HTR-8/SVneo (cell line): Measurements from ENCODE around the gene TMEM178B.

Experiments used
- DNase-seq: peaks from one replicate; pipeline ENCODE4 v3.0.0; 2011; ENCODE audit warnings: low spot score, mixed read lengths; ENCODE audit not compliant: insufficient read length
- FAIRE-seq: peaks from 2 replicates; lab custom pipeline; 2011; peaks lifted over from hg19 to GRCh38; lab: Jason Lieb, UNC

TMEM178B gene

DNA sequence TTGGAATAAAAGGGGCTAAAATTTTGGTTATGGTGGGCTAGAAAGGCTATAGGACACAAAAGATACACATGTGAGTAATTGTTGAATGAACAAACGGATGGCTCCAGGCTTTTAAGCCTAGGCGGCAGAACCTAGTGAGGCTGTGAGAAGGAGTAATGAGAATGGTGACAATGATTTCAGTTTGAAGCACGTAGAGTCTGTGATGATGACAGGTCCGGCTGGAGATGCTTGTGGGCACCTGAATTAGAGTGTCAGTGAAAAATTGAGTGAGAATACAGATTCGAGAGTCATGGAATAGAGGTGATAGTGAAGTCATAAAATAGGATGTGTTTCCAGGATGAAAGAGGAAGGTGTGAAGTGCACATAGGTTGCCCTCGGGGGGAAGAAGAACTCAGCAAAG is 170.6 kb downstream of the TMEM178B start:
- FAIRE-seq (no peak), DNase-seq (no peak)

DNA sequence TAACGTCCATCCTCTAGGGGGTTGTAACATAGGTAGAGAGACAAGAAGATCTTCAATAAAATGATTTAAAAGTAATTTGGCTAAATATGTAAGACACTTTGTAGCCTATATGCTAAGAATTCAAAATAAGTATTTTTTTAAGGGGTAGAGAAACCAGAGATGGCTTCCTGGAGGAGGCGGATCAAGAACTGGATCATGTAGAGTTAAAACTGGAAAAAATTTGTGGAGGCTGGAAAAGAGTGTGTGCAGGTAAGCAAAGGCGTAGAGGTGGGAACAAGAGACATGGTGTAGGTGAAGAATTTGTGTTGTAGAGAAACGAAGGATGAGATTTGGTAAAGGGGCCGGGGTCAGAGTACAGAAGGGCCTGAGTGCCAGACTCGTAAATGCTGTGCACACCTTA is 172.6 kb downstream of the TMEM178B start:
- DNase-seq (no peak), FAIRE-seq (no peak)

DNA sequence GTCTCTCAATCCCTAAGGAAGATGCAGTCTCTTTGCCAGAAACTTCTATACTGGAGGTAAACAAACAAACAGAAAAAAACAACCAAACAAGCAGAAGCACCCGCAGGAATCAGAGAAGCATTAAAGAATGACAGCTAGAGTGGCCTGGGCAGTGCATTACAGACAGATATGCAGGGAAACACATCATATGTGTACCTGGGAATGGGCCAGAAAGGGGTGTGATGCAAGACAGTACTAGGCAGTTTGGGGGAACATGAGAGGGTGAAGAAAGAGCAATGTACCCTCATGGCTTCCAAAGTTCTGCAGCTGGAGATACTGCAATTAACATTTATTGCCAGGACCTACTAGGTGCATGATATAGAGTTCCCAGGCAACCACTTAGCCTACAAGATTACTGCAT is 177.3 kb downstream of the TMEM178B start:
- FAIRE-seq: no peak
- DNase-seq: no peak

DNA sequence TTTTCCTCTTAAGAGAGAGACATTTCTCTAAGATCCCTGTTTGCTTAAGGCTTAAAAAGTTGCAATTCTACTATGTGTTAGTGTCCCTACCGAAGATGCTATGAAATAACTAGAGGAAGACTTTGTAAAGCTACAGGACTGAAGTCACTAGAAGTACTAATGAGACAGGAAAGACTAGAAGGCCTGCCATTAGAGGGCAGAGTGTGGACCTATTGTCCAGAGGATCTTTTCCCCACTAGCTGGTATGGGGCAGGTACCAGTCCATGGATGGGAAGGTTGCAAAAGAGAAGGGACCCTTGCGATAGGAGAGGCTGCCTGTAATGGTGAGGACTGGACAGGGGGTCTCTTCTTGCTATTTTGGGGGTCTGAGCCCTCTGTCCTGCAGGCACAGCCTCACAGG is 178.1 kb downstream of the TMEM178B start:
- FAIRE-seq (no peak), DNase-seq (no peak)

DNA sequence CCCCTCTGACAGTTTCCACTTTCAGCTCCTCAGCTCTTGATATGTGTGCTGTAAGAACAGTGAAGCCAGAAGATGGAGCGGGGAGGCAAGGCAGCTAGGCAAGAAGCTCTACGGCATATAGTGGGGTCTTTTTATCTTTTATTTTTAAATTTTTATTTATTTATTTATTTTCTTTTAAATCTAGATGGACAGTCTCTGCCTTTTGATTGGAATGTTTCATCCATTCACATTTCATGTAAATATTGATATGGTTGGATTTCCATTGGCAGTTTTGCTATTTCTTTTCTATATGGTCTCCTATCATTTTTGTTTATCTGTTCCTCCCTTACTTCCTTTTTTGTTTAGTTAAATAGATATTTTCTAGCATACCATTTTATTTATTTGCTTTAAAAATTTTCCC is 183.7 kb downstream of the TMEM178B start:
- no peak for DNase-seq
- no peak for FAIRE-seq

DNA sequence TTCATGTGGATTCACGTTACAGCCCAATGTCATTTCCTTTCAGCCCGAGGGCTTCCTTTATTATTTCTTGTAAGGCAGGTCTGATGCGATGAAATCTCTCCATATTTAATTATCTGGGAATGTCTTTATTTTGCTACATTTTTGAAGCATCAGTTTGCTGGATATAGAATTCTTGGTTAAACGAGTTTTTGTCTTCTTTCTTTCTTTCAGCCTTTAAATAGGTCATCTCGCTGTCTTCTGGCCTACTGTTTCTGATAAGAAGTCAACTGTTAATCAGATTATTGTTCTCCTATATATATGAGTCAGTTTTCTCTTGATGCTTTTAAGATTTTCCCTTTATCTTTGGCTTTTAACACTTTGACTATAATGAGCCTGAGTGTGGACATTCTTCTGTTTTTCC is 184.7 kb downstream of the TMEM178B start:
- DNase-seq: no peak

DNA sequence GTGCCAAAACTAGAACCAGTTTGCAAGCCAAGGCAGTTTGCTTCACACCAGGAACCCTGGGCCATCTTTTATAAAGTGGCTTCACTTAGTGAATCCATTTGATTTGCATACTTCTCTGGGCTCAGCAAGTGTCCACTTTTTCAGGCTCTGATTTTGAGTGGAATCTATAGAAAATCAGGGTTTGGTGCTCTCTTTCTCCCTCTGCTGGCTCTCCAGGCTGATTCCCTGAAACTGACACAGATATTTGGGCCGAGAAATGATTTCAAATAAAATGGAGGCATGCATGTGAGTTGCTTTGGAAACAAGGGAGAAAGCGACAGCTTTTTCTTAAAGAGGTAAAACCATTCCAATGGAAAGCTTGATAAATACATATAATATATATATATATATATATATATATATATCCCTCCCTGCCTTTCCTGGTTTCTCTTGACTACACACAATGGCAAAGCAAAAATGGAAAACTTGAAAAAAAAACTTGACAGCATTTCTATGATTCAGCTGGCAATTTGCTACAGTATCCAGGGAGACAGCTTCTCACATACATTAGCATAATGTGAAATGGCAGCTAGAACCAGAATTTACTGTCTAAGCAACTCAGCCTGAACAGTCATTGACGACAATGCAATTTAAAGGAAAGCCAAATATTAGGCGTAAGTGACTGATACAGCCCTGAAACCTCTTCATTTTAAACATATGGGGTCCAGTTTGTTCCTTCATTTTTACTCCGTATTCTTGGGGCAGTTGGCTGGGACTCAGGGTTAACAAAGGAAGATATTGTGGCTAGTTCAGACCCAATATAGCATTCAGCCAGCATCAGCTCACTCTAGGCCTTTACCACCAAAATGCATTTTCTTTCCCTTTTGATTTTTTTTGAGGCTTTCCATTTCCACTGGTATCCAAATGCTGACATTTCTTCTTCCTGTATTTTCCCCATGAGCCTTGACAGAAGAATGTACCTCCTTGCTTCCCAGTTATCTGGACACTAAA is 188.5 kb downstream of the TMEM178B start:
- FAIRE-seq: no peak
- DNase-seq: no peak

More for the DNA sequence above, 184.7 kb downstream of the TMEM178B start:
- no peak for FAIRE-seq

DNA sequence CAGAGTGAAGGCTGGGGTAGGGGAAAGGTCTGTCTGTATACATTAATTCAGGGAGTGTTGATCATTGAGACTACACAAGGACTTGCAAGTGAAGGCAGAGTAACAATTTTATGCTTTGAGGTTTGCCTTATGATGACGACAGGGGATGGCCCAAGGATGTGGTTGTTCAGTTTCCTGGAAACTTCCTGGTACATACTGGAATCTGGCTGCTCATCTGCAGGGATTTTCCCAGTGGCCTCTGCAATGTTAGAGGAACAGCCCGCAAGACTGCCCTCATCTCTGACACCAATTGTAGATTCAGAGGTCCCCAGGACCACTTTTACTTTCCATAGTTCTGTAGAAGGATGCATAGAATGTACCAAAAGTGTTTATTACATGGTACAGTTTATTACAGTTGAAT is 189.6 kb downstream of the TMEM178B start:
- FAIRE-seq (no peak), DNase-seq (no peak)

DNA sequence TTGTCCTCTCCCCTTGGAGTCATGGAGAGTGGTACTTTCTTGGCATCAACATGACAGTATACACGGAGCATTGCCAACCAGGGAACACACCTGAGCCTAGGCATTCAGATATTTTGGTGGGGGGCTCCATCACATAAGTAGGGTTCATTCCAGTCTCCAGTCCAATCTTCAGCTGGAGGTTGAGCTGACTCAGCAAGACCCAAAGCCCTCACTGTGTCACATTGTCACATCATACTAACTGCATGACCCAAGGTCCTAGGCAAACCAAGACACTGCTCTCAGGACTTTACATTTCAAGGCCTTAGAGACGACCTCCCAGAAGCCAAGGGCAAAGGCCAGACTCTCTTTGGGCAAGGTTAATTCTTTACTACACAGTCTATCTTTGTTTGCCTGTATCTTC is 190.1 kb downstream of the TMEM178B start:
- no peak for FAIRE-seq

DNA sequence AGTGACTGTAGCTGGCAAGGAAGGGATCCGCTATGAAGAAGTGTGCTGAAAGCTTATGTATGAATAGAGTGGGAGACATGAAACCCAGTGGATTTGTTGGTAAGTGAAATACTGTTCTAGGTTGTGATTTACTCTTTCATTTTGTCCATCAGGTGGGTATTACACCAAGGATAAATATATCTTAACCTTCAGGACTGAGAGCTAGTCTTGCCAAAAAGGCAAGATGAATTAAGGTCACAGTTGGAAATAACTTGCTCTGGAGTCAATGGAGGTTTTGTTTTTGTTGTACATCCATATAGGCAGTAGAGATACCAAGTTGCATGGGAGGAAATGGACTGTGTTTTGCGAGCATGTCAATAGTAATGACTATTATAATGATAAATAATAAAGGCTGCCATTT is 190.6 kb downstream of the TMEM178B start:
- DNase-seq: no peak
- FAIRE-seq: no peak

More for the DNA sequence above, 190.1 kb downstream of the TMEM178B start:
- no peak for DNase-seq

DNA sequence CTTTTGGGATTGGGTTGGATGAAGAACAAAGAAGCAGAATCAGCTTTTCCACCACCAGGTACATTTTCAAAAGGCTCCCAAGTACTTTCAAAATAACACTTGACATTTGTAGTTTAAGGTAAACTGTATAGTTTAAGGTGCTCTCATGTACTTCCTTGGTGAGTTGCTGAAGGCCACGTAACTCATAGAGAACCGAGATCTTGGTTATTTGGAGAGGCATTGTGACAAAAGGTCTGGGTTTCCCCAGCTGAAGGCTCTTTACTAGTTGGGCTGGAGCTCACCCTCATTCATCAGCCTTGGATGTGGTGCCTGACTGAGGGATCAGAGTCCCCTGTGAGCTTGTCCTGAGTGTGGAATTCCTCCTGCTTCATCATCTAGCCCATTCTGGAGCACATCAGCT is 191.8 kb downstream of the TMEM178B start:
- FAIRE-seq (no peak), DNase-seq (no peak)

DNA sequence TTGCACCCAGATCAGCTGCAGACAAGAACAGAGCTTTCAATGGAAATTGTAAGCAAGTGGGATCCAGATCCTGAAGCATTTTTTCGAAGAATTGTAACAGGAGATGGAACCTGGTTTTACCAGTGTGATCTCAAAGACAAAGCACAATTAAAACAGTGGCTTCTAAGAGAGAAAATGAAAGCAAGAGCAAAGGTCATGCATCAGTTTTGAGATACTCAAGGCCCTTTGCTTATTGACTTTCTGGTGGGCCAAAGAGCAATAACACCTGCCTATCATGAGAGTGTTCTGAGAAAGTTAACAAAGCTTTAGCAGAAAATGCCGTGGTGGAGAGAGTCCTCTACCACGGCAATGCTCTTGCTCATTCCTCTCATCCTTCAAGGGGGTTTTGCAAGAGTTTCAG is 194.8 kb downstream of the TMEM178B start:
- no peak for DNase-seq

DNA sequence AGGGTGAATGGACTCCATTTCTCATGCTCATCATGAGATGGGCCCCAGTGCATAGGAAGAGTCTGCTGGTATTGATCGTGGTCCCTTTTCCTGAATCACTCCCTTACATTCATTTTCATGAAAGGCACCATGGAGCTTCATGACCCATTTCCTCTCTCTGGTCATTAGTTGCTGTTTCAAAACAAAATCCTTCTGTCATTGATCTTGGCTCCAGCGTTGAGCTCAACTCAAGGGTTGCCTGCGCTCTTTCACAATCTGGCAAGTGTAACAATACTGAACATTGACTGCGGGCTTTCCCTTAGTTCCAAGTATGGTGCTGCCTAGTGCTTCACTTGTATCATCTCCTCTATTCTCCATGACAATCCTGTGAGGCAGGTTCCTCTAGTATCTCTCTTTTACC is 197.6 kb downstream of the TMEM178B start:
- FAIRE-seq: no peak
- no peak for DNase-seq

More for the DNA sequence above, 194.8 kb downstream of the TMEM178B start:
- FAIRE-seq: no peak

DNA sequence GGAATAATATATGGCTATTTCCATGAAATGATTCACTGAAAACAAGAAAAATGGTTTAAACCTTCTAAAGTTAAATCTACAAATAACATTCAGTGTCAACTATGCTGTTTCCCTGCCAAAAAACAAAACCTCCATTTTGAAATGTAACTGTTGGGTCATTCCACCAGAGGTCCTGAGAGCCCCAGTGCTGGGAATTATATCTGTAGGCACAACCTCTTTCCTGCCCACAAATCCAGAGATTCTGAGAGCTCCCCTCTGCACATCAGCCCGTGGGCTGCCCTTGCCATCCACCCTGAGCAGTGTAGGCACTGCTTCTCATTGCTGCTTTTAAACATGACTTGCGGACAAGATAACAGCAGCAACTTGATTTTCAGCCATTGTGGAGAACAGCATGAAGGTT is 198.6 kb downstream of the TMEM178B start:
- DNase-seq (no peak), FAIRE-seq (no peak)

DNA sequence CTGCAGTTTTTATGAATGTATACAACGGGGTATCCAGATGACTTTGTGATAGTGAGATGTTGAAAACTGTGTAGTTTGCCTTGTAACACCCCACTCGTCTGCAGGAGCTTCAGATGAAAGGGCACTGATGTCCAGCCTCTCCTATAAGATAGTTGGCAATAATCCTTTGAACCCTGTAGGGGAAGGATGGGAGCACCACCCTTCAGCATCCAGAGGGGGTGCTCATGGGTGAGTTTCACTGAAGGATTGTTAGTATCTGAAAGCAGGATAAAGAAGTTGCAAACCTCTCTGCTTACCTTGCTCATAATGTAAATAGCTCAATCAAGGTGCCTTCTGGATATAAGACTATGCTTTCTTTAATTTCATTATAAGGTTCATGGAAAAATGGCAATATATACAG is 201.5 kb downstream of the TMEM178B start:
- DNase-seq (no peak), FAIRE-seq (no peak)

DNA sequence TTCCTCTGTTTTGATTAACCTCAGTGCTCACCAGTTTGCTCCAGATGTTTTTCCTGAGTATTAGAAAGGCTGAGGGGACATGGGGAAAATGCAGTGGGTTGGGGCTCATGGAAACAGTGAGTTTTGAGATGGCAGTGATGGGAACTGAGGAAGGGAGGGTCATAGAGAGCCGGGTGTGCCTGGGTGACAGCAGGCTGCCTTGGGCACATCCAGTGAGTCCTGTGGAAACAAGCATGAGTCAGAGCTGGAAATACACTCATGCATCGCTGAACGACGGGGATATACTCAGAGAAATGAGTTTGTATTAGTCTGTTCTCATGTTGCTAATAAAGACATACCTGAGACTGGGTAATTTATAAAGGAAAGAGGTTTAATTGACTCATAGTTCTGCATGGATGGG is 202.2 kb downstream of the TMEM178B start:
- no peak for FAIRE-seq
- no peak for DNase-seq

DNA sequence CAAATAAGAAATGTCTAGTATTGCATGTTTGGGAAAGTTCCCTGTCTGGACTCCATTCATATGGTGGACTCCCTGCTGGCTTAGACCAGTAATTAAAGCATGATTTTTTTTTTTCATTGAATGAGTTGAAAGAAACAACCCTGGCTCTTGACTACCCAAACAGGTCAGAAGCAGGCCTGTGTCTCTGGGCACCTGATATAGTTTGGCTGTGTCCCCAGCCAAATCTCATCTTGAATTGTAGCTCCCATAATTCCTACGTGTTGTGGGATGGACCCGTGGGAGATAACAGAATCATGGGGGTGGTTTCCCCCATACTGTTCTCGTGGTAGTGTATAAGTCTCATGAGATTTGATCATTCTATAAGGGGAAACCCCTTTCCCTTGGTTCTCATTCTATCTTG is 206.2 kb downstream of the TMEM178B start:
- FAIRE-seq (no peak), DNase-seq (no peak)

DNA sequence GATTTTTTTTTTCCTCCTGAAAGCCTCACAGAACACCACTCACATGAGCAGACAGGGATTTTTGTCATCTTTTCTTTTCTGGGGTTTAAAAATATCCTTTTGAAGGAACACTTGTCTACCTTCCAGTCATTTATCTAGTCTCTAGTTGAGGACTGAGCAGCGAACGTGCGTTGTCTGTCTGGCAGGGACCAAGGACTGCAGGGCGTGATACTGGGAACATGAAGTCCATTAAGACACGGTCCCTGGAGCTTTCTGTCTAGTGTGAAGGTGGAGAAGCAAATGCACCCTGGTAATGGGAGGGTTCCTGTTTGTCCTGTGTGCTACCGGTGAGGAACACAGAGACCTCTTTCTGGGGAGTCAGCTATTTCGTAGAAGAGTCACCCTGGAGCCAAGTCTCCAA is 207.4 kb downstream of the TMEM178B start:
- DNase-seq (no peak), FAIRE-seq (no peak)

DNA sequence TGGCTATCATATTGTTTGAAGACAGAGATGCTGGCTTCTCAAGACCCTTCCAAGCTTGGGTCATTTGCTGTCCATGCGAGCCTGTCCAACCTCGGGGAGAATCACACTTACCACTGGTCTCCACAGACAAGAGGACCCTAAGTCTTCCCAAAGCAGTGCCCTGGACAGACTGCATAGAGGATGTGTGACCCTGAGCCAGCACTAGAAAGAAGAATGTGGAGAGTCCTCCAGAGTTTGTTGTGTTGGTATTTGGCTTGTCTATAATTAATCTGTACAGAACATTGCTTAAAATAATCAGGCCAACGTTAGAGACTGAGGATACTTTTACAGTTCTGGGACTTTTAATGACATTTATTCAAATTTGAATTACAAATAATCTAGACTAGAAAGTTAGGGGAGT is 212.7 kb downstream of the TMEM178B start:
- DNase-seq (no peak), FAIRE-seq (no peak)

DNA sequence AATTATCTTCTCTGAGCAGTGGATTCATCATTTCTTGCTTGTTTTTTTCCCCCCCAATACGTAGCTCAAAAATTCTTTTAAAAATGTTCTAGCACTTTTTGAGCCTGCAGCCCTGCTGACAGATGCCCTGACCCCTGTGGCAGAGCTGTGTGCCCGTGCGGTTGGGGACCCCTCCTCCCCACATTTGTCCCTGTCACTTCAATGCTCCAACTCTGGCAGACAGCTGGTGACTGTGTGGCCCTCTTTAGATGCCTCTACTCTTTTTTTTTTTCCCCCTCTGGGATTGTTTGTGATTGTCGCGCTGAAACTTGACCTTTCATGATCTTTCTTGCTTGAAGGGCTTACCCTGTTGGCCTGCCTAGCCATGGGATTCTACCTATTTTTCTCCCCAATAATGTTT is 214.1 kb downstream of the TMEM178B start:
- DNase-seq: no peak
- no peak for FAIRE-seq

DNA sequence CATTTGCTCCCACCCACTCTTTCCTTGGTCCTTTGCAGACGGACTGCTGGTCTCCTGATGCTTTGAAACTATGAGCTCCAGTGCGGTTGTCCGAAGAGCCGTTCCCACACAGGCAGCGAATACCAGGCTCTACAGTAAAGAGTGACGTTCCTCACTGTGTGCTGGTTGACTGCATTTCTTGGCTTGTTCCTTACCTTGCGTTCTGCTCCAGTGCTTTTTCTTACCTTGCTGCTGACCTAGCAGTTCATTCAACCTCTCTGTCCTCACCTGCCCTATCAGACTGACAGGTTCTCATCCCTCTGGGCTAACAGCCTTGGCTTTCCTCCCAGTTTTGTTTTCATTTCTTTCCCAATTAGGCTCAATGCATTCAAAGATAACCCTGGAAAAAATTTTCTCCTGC is 214.8 kb downstream of the TMEM178B start:
- FAIRE-seq (no peak), DNase-seq (no peak)

DNA sequence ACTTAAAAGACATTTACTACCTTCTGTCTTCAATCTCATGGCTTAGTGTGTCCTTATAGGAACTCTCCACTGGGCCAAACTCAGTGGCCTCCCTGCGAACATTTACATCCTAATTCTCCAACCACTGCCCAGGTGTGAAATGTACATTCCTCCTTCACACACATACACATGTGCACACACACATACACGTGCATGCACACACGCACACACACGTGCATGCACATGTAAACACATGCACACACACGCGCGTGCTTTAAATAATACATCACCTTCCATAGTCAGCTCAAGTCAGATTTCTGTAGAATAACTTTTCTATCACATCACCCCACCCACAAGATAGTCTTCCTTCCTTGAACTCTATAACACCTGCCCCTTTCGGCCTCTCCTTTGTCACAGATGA is 216.5 kb downstream of the TMEM178B start:
- FAIRE-seq: no peak
- DNase-seq: no peak
